Epithelial cell of proximal tubule (primary cell): ENCODE results near the gene KRT20. TPM values are rescaled to one million over a fixed set of nuclear protein-coding genes. Genes with fewer than 3 reads are reported as not detected.

ENCODE experiments used
- DNase-seq: peaks from one replicate; pipeline ENCODE4 v3.0.0-alpha.2; 2011; ENCODE audit warnings: low read depth
- H3K4me3 ChIP-seq: 2 replicates; pipeline ENCODE4 v1.5.1; 2011; ENCODE audit warnings: low read depth, mild to moderate bottlenecking, low read length
- total RNA-seq: library from RNA; depleted of rRNA; stranded (reverse); fragments of >200 nt; gene quantifications from 2 replicates; pipeline ENCODE4 v1.2.3, GENCODE V29; 2015
- TF ChIP-seq, protein P1 (sequence below): conservative IDR thresholded peaks from 2 replicates; pipeline ENCODE4 v1.5.1; 2012; ENCODE audit warnings: low read depth, mild to moderate bottlenecking, low read length

Gene KRT20
- total RNA-seq, 1 donor from 2014 or later: not detected

DNA sequence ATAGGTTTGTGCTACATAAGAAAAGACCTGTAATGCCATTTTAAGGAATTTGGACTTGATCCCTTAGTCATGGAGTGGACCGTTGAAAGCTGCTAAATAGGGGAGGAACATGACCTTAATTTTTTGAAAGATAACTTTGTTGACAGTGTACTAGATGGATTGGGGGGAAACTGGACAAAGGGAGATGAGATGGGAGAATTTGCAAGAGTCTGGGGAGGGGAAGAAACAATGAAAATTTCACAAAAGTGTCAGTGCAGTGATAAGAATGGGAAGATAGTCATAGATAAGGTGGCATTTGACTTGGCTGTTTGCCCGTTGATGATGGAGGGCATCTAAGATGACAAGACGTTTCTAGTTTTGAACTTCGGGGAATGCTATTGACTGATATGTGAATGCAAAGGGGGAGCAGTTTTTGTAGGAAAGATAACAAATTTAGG is 40.4 kb downstream of the KRT20 start:
- DNase-seq: no peak
- H3K4me3 ChIP-seq: no peak overlapping the region
- TF ChIP-seq, protein P1, sequence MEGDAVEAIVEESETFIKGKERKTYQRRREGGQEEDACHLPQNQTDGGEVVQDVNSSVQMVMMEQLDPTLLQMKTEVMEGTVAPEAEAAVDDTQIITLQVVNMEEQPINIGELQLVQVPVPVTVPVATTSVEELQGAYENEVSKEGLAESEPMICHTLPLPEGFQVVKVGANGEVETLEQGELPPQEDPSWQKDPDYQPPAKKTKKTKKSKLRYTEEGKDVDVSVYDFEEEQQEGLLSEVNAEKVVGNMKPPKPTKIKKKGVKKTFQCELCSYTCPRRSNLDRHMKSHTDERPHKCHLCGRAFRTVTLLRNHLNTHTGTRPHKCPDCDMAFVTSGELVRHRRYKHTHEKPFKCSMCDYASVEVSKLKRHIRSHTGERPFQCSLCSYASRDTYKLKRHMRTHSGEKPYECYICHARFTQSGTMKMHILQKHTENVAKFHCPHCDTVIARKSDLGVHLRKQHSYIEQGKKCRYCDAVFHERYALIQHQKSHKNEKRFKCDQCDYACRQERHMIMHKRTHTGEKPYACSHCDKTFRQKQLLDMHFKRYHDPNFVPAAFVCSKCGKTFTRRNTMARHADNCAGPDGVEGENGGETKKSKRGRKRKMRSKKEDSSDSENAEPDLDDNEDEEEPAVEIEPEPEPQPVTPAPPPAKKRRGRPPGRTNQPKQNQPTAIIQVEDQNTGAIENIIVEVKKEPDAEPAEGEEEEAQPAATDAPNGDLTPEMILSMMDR: no peak

DNA sequence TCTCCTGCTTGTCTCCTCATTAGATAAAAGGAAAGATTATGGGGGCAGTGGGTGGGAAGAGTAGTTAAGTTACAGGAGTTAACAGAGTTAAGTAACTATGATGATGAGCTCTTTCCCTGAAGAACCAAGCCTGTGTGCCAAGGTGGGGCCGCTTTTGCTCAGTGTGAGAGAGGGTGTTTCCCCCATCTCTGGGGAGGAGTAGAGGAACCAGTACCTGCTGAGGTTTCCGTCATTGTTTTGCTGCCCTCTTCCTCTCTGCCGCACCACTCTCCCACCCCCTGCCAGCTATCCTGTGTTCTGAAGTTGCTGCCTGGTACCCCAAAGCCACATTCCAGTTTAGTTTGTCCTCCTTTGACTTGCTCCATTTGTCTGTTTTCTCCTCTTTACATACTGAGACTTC is 41.8 kb downstream of the KRT20 start:
- no peak overlapping the region for H3K4me3 ChIP-seq
- TF ChIP-seq, protein P1: no peak
- DNase-seq: no peak

DNA sequence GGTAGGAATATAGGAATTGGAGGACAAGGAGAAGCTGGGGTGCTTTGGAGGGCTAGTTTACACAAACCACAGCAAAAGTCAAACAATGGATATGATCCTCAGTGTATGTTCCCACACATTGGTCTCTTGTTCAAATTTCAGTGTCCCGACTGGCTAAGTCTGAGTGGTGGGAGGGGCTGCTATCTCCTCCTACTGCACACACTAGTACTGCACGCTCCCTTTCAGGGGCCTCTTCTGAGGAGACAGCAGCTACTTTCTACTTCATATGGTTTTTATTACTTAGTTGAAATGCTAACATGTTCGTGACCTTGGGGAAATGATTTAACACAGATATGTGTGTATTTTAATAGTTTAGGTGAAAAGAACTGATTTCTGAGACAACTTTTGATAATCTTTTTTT is 43.8 kb downstream of the KRT20 start:
- no peak overlapping the region for H3K4me3 ChIP-seq
- no peak for DNase-seq
- TF ChIP-seq, protein P1: no peak

DNA sequence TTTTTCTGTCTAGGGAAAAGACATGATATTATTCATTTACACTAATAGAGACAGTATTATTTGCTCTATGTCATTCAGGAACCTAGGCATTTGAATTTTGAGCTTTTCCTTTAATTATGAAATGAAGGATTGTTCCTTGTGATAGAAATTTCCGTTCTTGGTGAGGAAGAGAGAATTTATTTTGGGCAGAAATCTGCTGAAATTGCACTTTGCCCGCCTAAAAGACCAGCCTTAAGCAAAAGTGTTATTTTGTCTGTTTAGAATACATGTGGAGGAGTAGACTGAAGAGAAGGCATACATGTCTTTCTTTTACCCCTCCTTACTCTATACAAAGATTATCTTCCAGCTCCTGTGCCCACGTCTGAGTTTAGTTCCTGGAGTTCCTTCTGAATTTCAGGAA is 45.8 kb downstream of the KRT20 start:
- no peak overlapping the region for H3K4me3 ChIP-seq
- DNase-seq: no peak
- TF ChIP-seq, protein P1: no peak

DNA sequence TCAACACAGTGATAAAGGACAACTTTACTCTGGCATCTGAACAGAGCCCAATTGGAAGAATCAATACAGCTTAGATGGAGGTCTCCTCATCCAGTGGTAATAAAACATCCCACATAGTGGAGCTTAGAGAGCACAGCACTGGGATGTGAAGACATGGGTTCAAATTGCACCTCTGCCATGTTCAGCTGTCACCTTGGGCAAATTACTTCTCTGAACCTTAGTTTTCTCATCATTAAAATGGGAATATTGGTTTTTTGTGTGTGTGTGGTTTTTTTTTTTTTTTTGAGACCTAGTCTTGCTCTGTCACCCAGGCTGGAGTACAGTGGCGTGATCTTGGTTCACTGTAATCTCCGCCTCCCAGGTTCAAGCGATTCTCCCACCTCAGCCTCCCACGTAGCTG is 49.0 kb downstream of the KRT20 start:
- no peak for DNase-seq
- TF ChIP-seq, protein P1: no peak
- no peak overlapping the region for H3K4me3 ChIP-seq

DNA sequence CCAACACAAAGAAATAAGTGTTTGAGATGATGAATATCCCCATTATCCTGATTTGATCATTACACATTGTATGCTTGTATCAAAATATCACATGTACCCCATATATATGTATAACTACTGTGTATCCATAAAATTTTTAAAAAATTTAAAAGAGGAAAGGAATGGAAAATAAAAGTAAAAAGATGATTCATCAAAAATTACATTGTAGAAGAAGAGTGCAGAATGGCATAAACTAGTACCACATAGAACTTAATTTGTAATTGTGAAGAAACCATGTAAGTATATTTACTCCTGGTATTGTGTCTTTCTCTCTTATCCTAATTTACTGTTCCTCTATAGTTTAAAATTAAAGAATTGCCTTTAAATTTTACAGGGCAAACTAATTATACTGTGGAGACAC is 51.2 kb downstream of the KRT20 start:
- TF ChIP-seq, protein P1: no peak
- DNase-seq: no peak
- no peak overlapping the region for H3K4me3 ChIP-seq

DNA sequence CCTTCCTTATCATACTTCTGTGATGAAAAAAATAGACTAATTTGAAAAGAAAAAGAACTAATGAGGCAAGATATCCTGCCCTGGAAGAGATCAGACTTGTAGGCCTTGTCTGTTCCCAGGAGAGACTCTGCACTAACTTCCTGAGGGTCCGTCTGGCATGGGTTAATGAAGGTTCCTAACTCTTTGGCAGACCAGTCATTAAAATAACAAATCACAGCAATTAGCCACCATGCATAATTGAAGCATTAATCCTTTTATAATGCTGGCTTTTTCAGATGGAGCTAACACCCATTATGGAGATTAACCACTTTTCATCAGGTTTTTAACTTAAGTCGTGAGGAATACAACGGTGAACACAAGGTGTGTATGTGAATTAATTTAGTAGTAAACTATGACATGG is 52.2 kb downstream of the KRT20 start:
- no peak overlapping the region for H3K4me3 ChIP-seq
- TF ChIP-seq, protein P1: no peak
- no peak for DNase-seq
